Neural crest cell (in vitro differentiated cells): ENCODE data around the gene UBE2L3. TPM values are rescaled to one million over a fixed set of nuclear protein-coding genes. Genes with fewer than 3 reads are reported as not detected.

ENCODE experiments used
- DNase-seq: peaks from one replicate; pipeline ENCODE4 v3.0.0; 2021; ENCODE audit warnings: low read depth, mixed read lengths, low spot score
- H3K27ac Mint-ChIP-seq: one replicate; pipeline ENCODE4 v1.8.0; 2021; ENCODE audit warnings: mild to moderate bottlenecking, mixed read lengths; ENCODE audit not compliant: unreplicated experiment
- H3K27me3 Mint-ChIP-seq: 2 replicates; pipeline ENCODE4 v1.8.0; 2021; ENCODE audit warnings: low read depth, mild to moderate bottlenecking, mixed read lengths
- H3K36me3 Mint-ChIP-seq: 2 replicates; pipeline ENCODE4 v1.8.0; 2021; ENCODE audit warnings: low read depth, mild to moderate bottlenecking, mixed read lengths
- H3K4me1 Mint-ChIP-seq: 2 replicates; pipeline ENCODE4 v1.8.0; 2021; ENCODE audit warnings: mixed read lengths
- H3K4me3 Mint-ChIP-seq: one replicate; pipeline ENCODE4 v1.8.0; 2021; ENCODE audit warnings: mild to moderate bottlenecking, mixed read lengths
- H3K9me3 Mint-ChIP-seq: 2 replicates; pipeline ENCODE4 v1.8.0; 2021; ENCODE audit warnings: mixed read lengths
- CTCF ChIP-seq: fragments of 200-600 bp; sonication (generic); conservative IDR thresholded peaks from 2 replicates; pipeline ENCODE4 v1.5.0; 2021; ENCODE audit warnings: antibody characterized with exemption, mild to moderate bottlenecking
- total RNA-seq: library from RNA; stranded (reverse); gene quantifications from 2 replicates; pipeline ENCODE4 v1.2.1, GENCODE V29; 2021

Gene UBE2L3
- total RNA-seq, 1 donor from 2014 or later = 76.9 TPM

DNA sequence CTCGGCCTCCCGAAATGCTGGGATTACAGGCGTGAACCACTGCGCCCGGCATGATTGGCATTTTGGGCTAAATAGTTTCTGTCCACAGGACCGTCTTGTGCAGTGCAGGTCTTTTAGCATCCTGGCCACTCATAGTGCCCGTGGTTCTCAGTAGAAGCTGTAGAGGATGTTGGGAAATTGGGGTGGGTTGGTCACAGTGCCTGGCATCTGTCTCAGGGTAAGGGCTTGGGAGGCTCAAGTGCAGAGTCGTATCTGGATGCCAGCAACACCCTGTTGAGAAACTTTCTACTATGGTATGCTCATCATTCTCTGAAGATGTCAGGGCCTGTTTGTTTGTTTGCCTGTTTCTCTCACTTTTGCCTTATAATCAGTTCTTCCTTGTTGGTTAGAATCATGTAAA, 21.9 kb downstream of the UBE2L3 start:
- no peaks in the 10 kb centered on the region for H3K9me3 Mint-ChIP-seq
- H3K4me1 Mint-ChIP-seq = peaks cover 18% of the 10 kb centered on the region
- no peak for TF ChIP-seq CTCF
- no peak overlapping the region for H3K27ac Mint-ChIP-seq
- no peak overlapping the region for H3K4me3 Mint-ChIP-seq
- no peak for DNase-seq
- H3K36me3 Mint-ChIP-seq = peaks cover 12% of the 10 kb centered on the region
- H3K27me3 Mint-ChIP-seq = no peaks in the 10 kb centered on the region

- no peaks in the 10 kb centered on the region for H3K27me3 Mint-ChIP-seq
- TF ChIP-seq CTCF = no peak
- DNase-seq = no peak
- peaks cover 12% of the 10 kb centered on the region for H3K4me1 Mint-ChIP-seq
- peak overlapping the region; percentile 52 for H3K27ac Mint-ChIP-seq
- no peak overlapping the region for H3K4me3 Mint-ChIP-seq
- peaks cover 18% of the 10 kb centered on the region for H3K36me3 Mint-ChIP-seq
- no peaks in the 10 kb centered on the region for H3K9me3 Mint-ChIP-seq
Observed at GRCh38 chr22:21590809-21591641, 23.5 kb downstream of the UBE2L3 start.

GRCh38 chr22:21591695-21592094, 24.2 kb downstream of the UBE2L3 start:
- no peak for TF ChIP-seq CTCF
- Mint-ChIP-seq H3K27ac (peak overlapping the region; percentile 52), H3K4me3 (no peak overlapping the region), H3K27me3 (no peaks in the 10 kb centered on the region), H3K36me3 (peaks cover 18% of the 10 kb centered on the region), H3K9me3 (no peaks in the 10 kb centered on the region), H3K4me1 (peaks cover 12% of the 10 kb centered on the region)
- no peak for DNase-seq

GRCh38 chr22:21592422-21592821, 24.9 kb downstream of the UBE2L3 start:
- Mint-ChIP-seq H3K36me3 (peaks cover 18% of the 10 kb centered on the region), H3K27me3 (no peaks in the 10 kb centered on the region), H3K4me1 (peaks cover 12% of the 10 kb centered on the region), H3K9me3 (no peaks in the 10 kb centered on the region), H3K4me3 (no peak overlapping the region), H3K27ac (no peak overlapping the region)
- TF ChIP-seq CTCF = no peak
- no peak for DNase-seq

DNA sequence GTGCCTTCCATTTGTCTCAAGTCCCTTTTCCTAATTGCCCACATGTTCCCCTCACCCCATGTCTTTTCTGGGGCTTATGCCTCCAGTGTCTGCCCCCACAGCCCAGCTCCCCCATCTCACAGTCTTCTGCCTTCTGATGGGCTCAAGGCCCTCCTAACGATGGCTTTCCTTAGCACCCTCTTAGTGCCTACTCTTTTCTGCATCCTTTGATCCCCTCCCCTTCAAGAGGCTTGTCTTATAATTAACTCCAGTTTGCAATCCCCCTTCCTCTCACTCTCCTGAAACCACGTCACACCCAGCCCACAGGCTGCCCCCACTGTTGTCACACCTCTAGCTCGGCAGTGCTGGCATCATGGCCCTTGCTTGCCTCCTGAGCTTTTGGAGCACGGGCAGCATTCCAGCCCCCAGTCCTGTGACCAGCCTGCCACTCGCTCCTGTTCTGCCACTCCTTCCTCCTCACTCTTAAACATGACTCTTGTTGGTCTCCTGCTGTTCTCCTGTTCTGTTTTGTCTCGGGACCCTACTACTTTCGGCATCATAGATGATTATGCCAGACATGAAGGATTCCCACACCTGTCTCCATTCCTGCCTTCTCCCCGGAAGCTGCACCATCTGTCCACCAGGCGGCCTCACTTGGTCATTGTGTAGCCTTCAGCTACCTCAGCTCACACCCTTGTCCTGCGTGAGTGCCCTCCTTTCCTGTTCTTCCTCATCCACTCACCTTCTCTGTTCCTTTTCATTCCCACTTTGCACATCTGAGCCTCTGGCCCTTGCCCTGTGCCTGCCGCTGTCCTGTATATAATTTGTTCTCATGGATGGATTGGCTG, 26.1 kb downstream of the UBE2L3 start:
- H3K4me3 Mint-ChIP-seq = no peak overlapping the region
- peak; percentile 11 for DNase-seq
- H3K36me3 Mint-ChIP-seq = peaks cover 20% of the 10 kb centered on the region
- no peaks in the 10 kb centered on the region for H3K9me3 Mint-ChIP-seq
- peak; percentile 48 for TF ChIP-seq CTCF
- no peak overlapping the region for H3K27ac Mint-ChIP-seq
- peaks cover 5% of the 10 kb centered on the region for H3K4me1 Mint-ChIP-seq
- H3K27me3 Mint-ChIP-seq = no peaks in the 10 kb centered on the region
